Parathyroid adenoma (tissue), 2 donors: Measurements from ENCODE around the gene ETDC.
A peak's percentile ranks its signal among the peaks of the same experiment; 100 is the strongest.

Experiments
- H2AFZ ChIP-seq: fragments of 300-600 bp; sonication (generic); one replicate; pipeline ENCODE4 v1.7.0; 2017; ENCODE audit warnings: antibody characterized with exemption, mild to moderate bottlenecking
- H3K27ac ChIP-seq: fragments of 300-600 bp; sonication (generic); one replicate; pipeline ENCODE4 v1.7.0; 2017
- H3K27me3 ChIP-seq: fragments of 300-600 bp; sonication (generic); one replicate; pipeline ENCODE4 v1.7.0; 2017; ENCODE audit warnings: low read length; ENCODE audit not compliant: control insufficient read depth, insufficient read depth
- H3K36me3 ChIP-seq: fragments of 300-600 bp; sonication (generic); one replicate; pipeline ENCODE4 v1.7.0; 2017; ENCODE audit warnings: low read length; ENCODE audit not compliant: control insufficient read depth, insufficient read depth
- H3K4me1 ChIP-seq: fragments of 300-600 bp; sonication (generic); one replicate; pipeline ENCODE4 v1.7.0; 2017; ENCODE audit warnings: control low read depth
- H3K4me2 ChIP-seq: fragments of 300-600 bp; sonication (generic); one replicate; pipeline ENCODE4 v1.7.0; 2017; ENCODE audit warnings: low read length
- H3K4me3 ChIP-seq: fragments of 300-600 bp; sonication (generic); one replicate; pipeline ENCODE4 v1.7.0; 2017; ENCODE audit warnings: low read depth, low read length
- H3K79me2 ChIP-seq: fragments of 300-600 bp; sonication (generic); one replicate; pipeline ENCODE4 v1.7.0; 2017; ENCODE audit warnings: control low read depth
- H3K9ac ChIP-seq: fragments of 300-600 bp; sonication (generic); one replicate; pipeline ENCODE4 v1.7.0; 2017; ENCODE audit warnings: mild to moderate bottlenecking
- H3K9me3 ChIP-seq: fragments of 300-600 bp; sonication (generic); one replicate; pipeline ENCODE4 v1.7.0; 2017; ENCODE audit warnings: low read length; ENCODE audit not compliant: control insufficient read depth
- TF ChIP-seq, protein P1 (sequence below): fragments of 300-600 bp; sonication (generic); IDR thresholded peaks from one replicate; pipeline ENCODE4 v1.7.0; 2017; ENCODE audit warnings: antibody characterized with exemption, mild to moderate bottlenecking
- donor health status: primary hyperparathyroidism.

The ETDC gene

DNA sequence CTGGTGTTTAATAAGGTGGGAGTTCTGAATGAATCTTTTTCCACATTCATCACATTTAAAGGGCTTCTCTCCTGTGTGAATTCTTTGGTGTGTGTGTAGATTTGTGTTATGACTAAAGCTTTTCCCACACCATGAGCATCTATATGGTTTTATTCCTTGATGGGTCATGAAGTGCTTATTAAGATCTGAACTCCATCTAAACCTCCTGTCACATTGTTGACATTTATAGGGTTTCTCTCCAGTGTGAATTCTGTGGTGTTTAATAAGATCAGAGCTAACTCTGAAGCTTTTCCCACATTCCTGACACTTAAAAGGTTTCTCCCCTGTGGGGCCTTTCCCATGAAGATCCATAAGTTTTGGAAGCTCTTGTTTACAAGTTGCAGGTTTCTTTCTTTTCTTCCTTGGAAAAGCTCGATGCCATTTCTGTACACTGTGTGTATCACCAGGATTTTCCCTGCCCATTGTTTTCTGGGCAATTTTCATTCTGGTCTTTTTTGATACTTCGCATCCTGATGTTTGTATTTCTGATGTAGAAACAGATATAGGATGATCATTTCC is 21.9 kb upstream of the ETDC start:
- Histone ChIP-seq H3K4me2 (no peak overlapping the region), H3K4me3 (no peak overlapping the region), H3K27me3 (no peaks in the 10 kb centered on the region), H2AFZ (no peak overlapping the region), H3K4me1 (no peaks in the 10 kb centered on the region), H3K27ac (no peak overlapping the region), H3K9ac (no peak overlapping the region), H3K36me3 (no peaks in the 10 kb centered on the region), H3K9me3 (no peaks in the 10 kb centered on the region), H3K79me2 (no peaks in the 10 kb centered on the region)
- TF ChIP-seq, protein P1, sequence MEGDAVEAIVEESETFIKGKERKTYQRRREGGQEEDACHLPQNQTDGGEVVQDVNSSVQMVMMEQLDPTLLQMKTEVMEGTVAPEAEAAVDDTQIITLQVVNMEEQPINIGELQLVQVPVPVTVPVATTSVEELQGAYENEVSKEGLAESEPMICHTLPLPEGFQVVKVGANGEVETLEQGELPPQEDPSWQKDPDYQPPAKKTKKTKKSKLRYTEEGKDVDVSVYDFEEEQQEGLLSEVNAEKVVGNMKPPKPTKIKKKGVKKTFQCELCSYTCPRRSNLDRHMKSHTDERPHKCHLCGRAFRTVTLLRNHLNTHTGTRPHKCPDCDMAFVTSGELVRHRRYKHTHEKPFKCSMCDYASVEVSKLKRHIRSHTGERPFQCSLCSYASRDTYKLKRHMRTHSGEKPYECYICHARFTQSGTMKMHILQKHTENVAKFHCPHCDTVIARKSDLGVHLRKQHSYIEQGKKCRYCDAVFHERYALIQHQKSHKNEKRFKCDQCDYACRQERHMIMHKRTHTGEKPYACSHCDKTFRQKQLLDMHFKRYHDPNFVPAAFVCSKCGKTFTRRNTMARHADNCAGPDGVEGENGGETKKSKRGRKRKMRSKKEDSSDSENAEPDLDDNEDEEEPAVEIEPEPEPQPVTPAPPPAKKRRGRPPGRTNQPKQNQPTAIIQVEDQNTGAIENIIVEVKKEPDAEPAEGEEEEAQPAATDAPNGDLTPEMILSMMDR: no peak

DNA sequence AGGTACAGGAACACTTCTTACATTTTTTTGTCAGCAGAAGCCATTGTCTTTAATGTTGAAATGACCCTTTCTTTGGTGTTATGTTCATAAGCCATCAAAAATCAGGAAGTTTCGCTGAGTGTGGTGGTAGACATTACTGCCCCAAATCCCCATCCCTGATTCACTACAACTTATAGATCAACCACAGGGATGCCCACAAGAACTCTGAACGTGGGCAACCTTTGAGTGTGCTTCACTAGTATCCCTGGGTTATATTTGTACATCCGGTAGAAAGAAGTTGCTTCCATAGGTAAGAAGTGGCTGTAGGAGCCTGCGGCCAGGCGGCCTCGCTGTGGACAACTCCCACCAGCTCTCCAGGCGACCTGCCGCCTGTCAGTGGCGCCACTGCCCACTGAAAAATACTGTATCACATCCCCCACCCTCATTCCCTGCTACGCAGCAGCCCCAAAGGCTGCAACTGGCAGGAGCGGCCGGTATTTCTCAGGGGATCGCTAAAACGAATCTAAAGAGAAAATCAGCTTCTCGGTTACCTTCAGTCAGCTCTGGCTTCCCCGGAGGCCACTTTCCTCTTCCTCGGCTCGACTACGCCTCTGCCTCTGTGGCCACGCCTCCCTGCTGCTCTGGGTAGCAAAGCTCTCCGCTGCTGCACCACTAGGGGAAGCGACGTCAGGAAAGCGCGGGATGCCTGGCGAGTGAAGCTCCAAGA is 13.9 kb upstream of the ETDC start:
- H2AFZ ChIP-seq: peak overlapping the region; percentile 66
- H3K79me2 ChIP-seq: no peaks in the 10 kb centered on the region
- no peak overlapping the region for H3K4me3 ChIP-seq
- no peaks in the 10 kb centered on the region for H3K9me3 ChIP-seq
- no peaks in the 10 kb centered on the region for H3K4me1 ChIP-seq
- no peak overlapping the region for H3K9ac ChIP-seq
- no peaks in the 10 kb centered on the region for H3K36me3 ChIP-seq
- TF ChIP-seq, protein P1: peak; percentile 29
- H3K4me2 ChIP-seq: no peak overlapping the region
- H3K27me3 ChIP-seq: no peaks in the 10 kb centered on the region
- H3K27ac ChIP-seq: no peak overlapping the region

DNA sequence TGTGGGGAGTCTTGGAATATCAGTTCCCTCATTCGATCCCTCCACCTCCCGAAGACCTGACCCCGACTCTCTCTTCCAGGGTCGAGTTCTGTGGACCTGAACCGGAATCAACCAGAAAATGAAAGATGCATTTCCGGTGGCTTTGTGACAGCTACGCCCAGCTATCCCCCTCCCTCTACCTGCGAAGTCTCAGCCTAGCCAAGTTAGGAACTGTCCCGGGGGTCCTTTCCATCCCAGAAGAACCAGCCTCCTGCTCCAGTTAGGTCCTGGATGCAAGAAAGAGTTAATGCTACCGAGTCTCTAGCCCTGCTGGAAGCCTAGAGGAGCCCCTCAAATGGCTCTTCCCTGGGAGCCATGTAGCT is 13.4 kb upstream of the ETDC start:
- H3K27ac ChIP-seq: no peak overlapping the region
- H3K9ac ChIP-seq: no peak overlapping the region
- no peaks in the 10 kb centered on the region for H3K36me3 ChIP-seq
- TF ChIP-seq, protein P1: no peak
- H3K4me2 ChIP-seq: no peak overlapping the region
- H3K79me2 ChIP-seq: no peaks in the 10 kb centered on the region
- no peaks in the 10 kb centered on the region for H3K4me1 ChIP-seq
- no peak overlapping the region for H3K4me3 ChIP-seq
- H3K9me3 ChIP-seq: no peaks in the 10 kb centered on the region
- peak overlapping the region; percentile 66 for H2AFZ ChIP-seq
- H3K27me3 ChIP-seq: no peaks in the 10 kb centered on the region

DNA sequence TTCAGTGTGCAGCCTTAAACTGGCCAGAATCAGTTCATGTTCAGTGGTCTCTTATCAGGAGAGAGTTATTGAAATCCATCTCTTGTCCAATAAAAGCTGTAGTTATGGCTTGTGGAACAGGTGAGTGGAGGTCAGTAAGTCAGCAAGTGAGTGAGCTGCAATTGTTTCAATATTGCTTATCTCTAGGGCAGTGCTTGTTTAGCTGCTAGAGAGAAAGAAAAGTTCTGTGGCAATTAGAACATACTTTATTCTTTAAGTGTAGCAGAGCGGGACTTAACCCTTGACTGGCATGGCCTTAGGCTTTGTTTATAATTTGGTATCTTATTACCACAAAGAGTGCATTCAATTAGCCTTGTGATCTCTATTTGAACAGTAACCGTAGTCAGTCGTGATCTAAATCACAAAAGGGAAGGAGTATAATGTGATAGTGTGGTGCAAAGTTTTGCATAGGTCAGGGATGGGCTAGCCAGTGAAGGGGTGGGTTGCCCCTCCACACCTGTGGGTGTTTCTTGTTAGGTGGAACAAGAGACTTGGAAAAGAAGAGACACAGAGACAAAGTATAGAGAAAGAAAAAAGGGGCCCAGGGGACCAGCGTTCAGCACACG is 6.9 kb upstream of the ETDC start:
- H2AFZ ChIP-seq: no peak overlapping the region
- TF ChIP-seq, protein P1: no peak
- no peak overlapping the region for H3K4me2 ChIP-seq
- no peak overlapping the region for H3K27ac ChIP-seq
- H3K9ac ChIP-seq: no peak overlapping the region
- H3K9me3 ChIP-seq: no peaks in the 10 kb centered on the region
- H3K4me1 ChIP-seq: no peaks in the 10 kb centered on the region
- no peaks in the 10 kb centered on the region for H3K27me3 ChIP-seq
- H3K36me3 ChIP-seq: no peaks in the 10 kb centered on the region
- H3K4me3 ChIP-seq: no peak overlapping the region
- no peaks in the 10 kb centered on the region for H3K79me2 ChIP-seq
